ENCODE measurements around the gene MEOX1. TPM values are rescaled to one million over a fixed set of nuclear protein-coding genes. Genes with fewer than 3 reads are reported as not detected.

MEOX1 gene
- total and polyA plus RNA-seq, 7 donors, result 3.9 to 8.7 (median 6.4) TPM

DNA sequence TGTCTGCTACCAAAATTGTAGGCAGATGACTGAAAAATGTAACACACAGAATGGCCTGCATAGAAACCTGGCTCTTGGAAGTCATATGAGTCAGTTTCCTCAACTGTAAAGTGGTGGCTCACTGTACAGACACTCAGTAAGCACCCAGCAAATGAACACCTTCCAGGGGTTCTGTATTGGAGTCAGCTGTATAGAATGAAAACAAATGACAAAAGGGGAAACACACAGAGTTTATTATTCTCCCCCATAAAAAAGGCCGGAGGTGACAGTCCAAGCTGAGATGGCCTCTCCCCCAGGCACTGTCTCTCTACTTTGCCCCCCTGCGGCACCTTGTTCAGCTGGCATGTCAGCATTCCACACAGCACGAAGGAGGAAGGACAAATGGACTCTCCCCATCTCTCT, 6.2 kb upstream of the MEOX1 start:
- H3K4me3 ChIP-seq, result no peak overlapping the region
- ATAC-seq (no peak), DNase-seq (no peak)
- TF ChIP-seq, protein P1, sequence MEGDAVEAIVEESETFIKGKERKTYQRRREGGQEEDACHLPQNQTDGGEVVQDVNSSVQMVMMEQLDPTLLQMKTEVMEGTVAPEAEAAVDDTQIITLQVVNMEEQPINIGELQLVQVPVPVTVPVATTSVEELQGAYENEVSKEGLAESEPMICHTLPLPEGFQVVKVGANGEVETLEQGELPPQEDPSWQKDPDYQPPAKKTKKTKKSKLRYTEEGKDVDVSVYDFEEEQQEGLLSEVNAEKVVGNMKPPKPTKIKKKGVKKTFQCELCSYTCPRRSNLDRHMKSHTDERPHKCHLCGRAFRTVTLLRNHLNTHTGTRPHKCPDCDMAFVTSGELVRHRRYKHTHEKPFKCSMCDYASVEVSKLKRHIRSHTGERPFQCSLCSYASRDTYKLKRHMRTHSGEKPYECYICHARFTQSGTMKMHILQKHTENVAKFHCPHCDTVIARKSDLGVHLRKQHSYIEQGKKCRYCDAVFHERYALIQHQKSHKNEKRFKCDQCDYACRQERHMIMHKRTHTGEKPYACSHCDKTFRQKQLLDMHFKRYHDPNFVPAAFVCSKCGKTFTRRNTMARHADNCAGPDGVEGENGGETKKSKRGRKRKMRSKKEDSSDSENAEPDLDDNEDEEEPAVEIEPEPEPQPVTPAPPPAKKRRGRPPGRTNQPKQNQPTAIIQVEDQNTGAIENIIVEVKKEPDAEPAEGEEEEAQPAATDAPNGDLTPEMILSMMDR (IDR thresholded peaks at IDR 0.05), result no peak
- H3K27ac ChIP-seq, result no peak overlapping the region
- intact Hi-C loops (cut with DNase I), result no loop called here
- H3K9me3 ChIP-seq, result no peaks in the 10 kb centered on the region
- WGBS, 3 donors, result 89 to 94% (median 92%) methylated on average over 3 of the region's 3 CpGs
- peaks cover 5% of the 10 kb centered on the region for H3K4me1 ChIP-seq
- H3K36me3 ChIP-seq (ENCODE audit: insufficient read depth in 1 of 2, low read depth in 1 of 2), result no peaks in the 10 kb centered on the region
- H3K27me3 ChIP-seq (ENCODE audit: insufficient read depth in 3 of 3, low read length in 2 of 3), result no peaks in the 10 kb centered on the region

DNA sequence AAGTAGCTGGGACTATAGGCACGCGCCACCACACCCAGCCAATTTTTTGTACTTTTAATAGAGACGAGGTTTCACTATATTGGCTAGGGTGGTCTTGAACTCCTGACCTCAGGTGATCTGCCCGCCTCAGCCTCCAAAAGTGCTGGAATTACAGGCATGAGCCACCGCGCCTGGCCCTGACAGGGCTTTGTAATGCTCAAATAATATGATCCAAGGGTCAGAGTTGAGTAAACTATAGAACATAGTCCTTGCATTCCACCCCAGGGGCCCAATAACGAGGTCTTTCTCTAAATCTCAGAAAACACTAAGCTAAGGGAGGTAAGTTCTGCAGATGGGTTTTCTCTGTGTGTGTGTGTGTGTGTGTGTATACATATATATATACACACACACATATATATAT, 5.8 kb upstream of the MEOX1 start:
- 92 to 95% (median 93%) methylated on average over 7 of the region's 7 CpGs for WGBS, 3 donors
- H3K27ac ChIP-seq, result no peak overlapping the region
- H3K27me3 ChIP-seq (ENCODE audit: insufficient read depth in 3 of 3, low read length in 2 of 3), result no peaks in the 10 kb centered on the region
- intact Hi-C loops (cut with DNase I), result no loop called here
- H3K4me3 ChIP-seq, result no peak overlapping the region
- no peaks in the 10 kb centered on the region for H3K36me3 ChIP-seq (ENCODE audit: insufficient read depth in 1 of 2, low read depth in 1 of 2)
- TF ChIP-seq, protein P1 (IDR thresholded peaks at IDR 0.05), result no peak
- peaks cover 8% of the 10 kb centered on the region for H3K4me1 ChIP-seq
- ATAC-seq (no peak), DNase-seq (no peak)
- no peaks in the 10 kb centered on the region for H3K9me3 ChIP-seq

DNA sequence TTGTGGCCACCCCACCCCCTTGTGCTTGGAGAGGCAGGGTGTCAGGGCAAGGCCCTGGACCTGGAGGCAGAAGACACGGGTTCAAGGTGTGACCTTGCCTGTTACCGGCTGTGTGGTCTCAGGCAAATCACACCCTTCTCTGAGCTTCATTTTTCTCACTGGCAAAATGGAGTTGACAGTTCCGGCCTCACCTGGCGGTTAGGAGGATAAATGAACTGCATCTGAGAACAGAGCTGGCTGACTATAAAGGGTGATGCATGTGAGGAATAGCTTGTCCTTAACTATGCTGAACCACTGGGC, 4.2 kb upstream of the MEOX1 start:
- DNase-seq, result no peak
- H3K27ac ChIP-seq, result no peak overlapping the region
- H3K4me1 ChIP-seq, result peaks cover 23% of the 10 kb centered on the region
- no peaks in the 10 kb centered on the region for H3K9me3 ChIP-seq
- TF ChIP-seq, protein P1 (IDR thresholded peaks at IDR 0.05), result no peak
- 79 to 92% (median 85%) methylated on average over 4 of the region's 4 CpGs for WGBS, 3 donors
- ATAC-seq, result no peak
- H3K27me3 ChIP-seq (ENCODE audit: insufficient read depth in 3 of 3, low read length in 2 of 3), result no peaks in the 10 kb centered on the region
- H3K4me3 ChIP-seq, result no peak overlapping the region
- intact Hi-C loops (cut with DNase I), result no loop called here
- H3K36me3 ChIP-seq (ENCODE audit: insufficient read depth in 1 of 2, low read depth in 1 of 2), result no peaks in the 10 kb centered on the region

DNA sequence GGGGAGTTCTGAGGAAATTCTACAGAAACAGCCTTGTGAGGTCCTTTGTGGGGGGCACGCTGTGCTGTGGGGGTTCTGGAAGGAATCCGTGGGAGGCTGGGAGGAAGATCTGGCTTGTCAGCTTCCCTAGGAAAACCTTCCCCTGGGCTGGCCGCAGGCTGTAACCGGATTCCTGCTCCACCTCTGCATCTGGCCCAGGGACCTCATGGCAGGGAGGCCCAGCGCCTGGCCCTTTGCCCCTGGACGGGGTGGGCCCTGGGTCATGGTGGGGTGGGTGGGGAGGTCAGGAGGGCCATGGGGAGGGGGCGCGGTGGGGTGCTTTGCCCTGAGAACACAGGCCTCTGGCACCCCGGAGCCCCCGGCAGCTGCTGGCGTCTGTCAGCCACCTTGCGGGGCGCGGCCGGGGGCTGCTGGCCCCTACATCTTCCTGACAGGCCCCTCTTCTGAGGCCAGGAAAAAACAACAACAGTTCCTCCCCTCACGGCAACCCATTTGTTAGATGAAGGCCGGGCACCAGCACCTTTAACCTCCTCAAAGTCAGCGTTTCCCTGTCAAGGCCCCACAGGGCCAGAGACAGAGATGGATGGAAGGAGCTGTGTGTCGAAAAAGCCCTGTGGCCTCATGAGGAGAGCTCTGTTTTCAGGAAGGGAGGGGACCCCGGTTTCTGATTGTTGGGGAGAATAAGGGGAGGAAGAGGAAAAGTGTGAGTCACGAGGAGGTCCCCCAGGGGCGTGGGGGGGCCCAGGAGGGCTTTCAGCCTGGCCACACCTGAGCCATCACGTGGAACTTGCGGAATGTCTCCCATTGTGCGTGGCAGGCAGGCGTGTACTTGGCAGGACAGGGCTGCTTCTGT, 3.6 kb upstream of the MEOX1 start:
- H3K27ac ChIP-seq, result peak overlapping the region; percentile 55
- peaks cover 23% of the 10 kb centered on the region for H3K4me1 ChIP-seq
- no peaks in the 10 kb centered on the region for H3K36me3 ChIP-seq (ENCODE audit: insufficient read depth in 1 of 2, low read depth in 1 of 2)
- no peak overlapping the region for H3K4me3 ChIP-seq
- peak; percentile 50 to 60 for DNase-seq
- H3K9me3 ChIP-seq, result no peaks in the 10 kb centered on the region
- H3K27me3 ChIP-seq (ENCODE audit: insufficient read depth in 3 of 3, low read length in 2 of 3), result no peaks in the 10 kb centered on the region
- ATAC-seq, result peak in 2 of 4 donors; percentile 43 to 48
- TF ChIP-seq, protein P1 (IDR thresholded peaks at IDR 0.05), result no peak
- intact Hi-C loops (cut with DNase I), result no loop called here
- WGBS, 3 donors, result 48 to 52% (median 51%) methylated on average over 21 to 26 of the region's 26 CpGs

DNA sequence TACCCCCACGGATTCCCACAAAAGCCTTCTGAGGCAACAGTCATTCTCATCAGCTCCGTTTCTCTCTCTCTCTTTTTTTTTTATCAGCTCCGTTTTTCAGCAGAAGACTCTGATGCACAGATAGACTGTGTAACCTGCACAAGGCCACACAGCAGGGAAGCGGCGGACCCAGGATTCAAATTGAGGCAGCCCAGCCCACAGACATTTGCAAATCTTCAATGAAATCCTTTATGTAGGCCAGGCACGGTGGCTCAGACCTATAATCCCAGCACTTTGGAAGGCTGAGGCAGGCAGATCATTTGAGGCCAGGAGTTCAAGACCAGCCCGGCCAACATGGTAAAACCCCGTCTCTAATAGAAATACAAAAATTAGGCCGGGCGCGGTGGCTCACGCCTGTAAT, 2.4 kb upstream of the MEOX1 start:
- intact Hi-C loops (cut with DNase I), result no loop called here
- 80 to 92% (median 86%) methylated on average over 12 of the region's 12 CpGs for WGBS, 3 donors
- Histone ChIP-seq H3K27me3 (ENCODE audit: insufficient read depth in 3 of 3, low read length in 2 of 3) (no peaks in the 10 kb centered on the region), H3K36me3 (ENCODE audit: insufficient read depth in 1 of 2, low read depth in 1 of 2) (no peaks in the 10 kb centered on the region), H3K9me3 (no peaks in the 10 kb centered on the region), H3K27ac (no peak overlapping the region), H3K4me3 (no peak overlapping the region), H3K4me1 (peaks cover 23% of the 10 kb centered on the region)
- TF ChIP-seq, protein P1 (IDR thresholded peaks at IDR 0.05), result no peak
- ATAC-seq, result no peak
- DNase-seq, result no peak

Measured in psoas muscle (tissue), 8 donors.